Renal cortex interstitium (tissue), 11 donors: ENCODE measurements around the gene CYP39A1. TPM values are rescaled to one million over a fixed set of nuclear protein-coding genes. Genes with fewer than 3 reads are reported as not detected.

ENCODE experiments used
- DNase-seq, 11 donors: peaks; one replicate each; pipeline ENCODE4 v3.0.0-alpha.2; 2013; ENCODE audit warnings: low read depth in 9 of 11, low spot score in 4 of 11; ENCODE audit errors: extremely low read depth in 1 of 11
- polyA plus RNA-seq, 3 donors: library from polyadenylated mRNA; unstranded; fragments of 120-200 nt; gene quantifications; one replicate each; pipeline ENCODE4 v1.2.1, GENCODE V29; 2013; ENCODE audit not compliant: insufficient read length in 3 of 3

Gene CYP39A1
- polyA plus RNA-seq, 3 donors: 8.0 to 8.6 (median 8.6) TPM

- DNase-seq: no peak
Measured at GRCh38 chr6:46500382-46500781, 152.2 kb downstream of the CYP39A1 start.

Other genes with a start within 250 kb of the CYP39A1 start
- 10 to 100 TPM; 19.9 to 22.6 (median 22.4) TPM for gene RCAN2, start 161.4 kb downstream of the CYP39A1 start, polyA plus RNA-seq
- 10 to 100 TPM; 32.6 to 72.9 (median 44.8) TPM for gene SLC25A27, start 157 bp upstream of the CYP39A1 start, polyA plus RNA-seq
- 1 to 10 TPM; 2.1 to 3.6 (median 2.1) TPM for gene TDRD6, start 35.1 kb upstream of the CYP39A1 start, polyA plus RNA-seq
- 1 to 10 TPM; 2.7 to 3.1 (median 2.8) TPM for gene PLA2G7, start 82.6 kb upstream of the CYP39A1 start, polyA plus RNA-seq
- gene ANKRD66, start 94.1 kb upstream of the CYP39A1 start, polyA plus RNA-seq: not detected
- under 1 TPM in 1 of 3 donors, not detected in 2; 0.26 TPM for gene MEP1A, start 140.6 kb upstream of the CYP39A1 start, polyA plus RNA-seq